ENCODE measurements around the gene A1CF. TPM values are rescaled to one million over a fixed set of nuclear protein-coding genes. Genes with fewer than 3 reads are reported as not detected.

A1CF gene
- total and polyA plus RNA-seq, 2 of the 8 experiments (the other 6 are each of a cell fraction or from before 2014, with no cell fraction given), result not detected

DNA sequence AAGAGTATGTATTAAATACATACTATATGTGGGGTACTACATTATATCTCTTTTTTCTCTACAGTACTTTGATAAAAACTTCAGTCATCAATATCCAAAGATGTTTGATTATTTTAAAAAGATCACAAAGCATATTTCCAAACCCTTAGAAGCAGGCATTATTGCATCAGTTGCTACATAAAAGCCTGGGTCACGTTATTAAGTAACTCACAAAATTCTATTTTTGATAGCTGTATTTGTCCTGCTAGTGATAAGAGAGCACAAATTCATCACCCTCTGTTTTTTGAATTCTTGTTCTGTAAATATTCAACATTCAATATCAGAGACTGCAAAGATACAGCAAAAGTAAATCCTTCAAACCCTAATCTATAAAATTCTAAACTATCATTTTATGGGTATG lies 30.0 kb downstream of the A1CF start (continued):
- TF ChIP-seq RNF2 (IDR thresholded peaks at IDR 0.05; ENCODE audit: borderline replicate concordance, low read depth, low read length, missing control alignments, poor library complexity, severe bottlenecking) (no peak), TBP (IDR thresholded peaks at IDR 0.05; ENCODE audit: low read depth, low read length) (no peak), EGR1 (IDR thresholded peaks at IDR 0.05; ENCODE audit: borderline replicate concordance, low read depth, low read length) (no peak), CEBPB (IDR thresholded peaks at IDR 0.05; ENCODE audit: low read depth, low read length) (no peak)
